ENCODE measurements around the gene MOCOS.

GRCh38 chr18:36191711-36192110 lies 4.4 kb downstream of the MOCOS start:
- TF ChIP-seq TAF1 (IDR thresholded peaks at IDR 0.05; ENCODE audit: low read depth, low read length) (no peak), MAX (IDR thresholded peaks at IDR 0.05) (no peak), CREB1 (IDR thresholded peaks at IDR 0.05) (no peak), EGR1 (IDR thresholded peaks at IDR 0.05; ENCODE audit: borderline replicate concordance, low read depth, low read length) (no peak), CTCF (IDR thresholded peaks at IDR 0.05; ENCODE audit: control extremely low read depth in 1 of 3, insufficient read depth in 1 of 3, low read depth in 1 of 3, low read length in 3 of 3) (no peak)

Measured in H1 (cell line).